A673 (cell line): ENCODE measurements around the gene ZNF565. TPM values are rescaled to one million over a fixed set of nuclear protein-coding genes. Genes with fewer than 3 reads are reported as not detected.
A peak's percentile ranks its signal among the peaks of the same experiment; 100 is the strongest.

Source experiments
- BruUV-seq: library from RNA; stranded (reverse); fragments of 400-500 nt; replicated peaks from 2 replicates; lab custom pipeline; 2021; lab: Mats Ljungman, UMichigan
- CTCF ChIA-PET: fragments of 300-600 bp; sonication (Branson Sonifier 250); formaldehyde crosslinking; loops from one replicate; lab custom pipeline; 2022; ENCODE audit warnings: antibody characterized with exemption; lab: Charles Lee
- POLR2A ChIA-PET: fragments of 300-600 bp; sonication (Branson Sonifier 250); formaldehyde crosslinking; loops from one replicate; lab custom pipeline; 2022; ENCODE audit warnings: antibody characterized with exemption; ENCODE audit not compliant: low non-redundant PET; lab: Charles Lee
- DNase-seq: peaks from one replicate; pipeline ENCODE4 v3.0.0-alpha.2; 2015; ENCODE audit warnings: low spot score
- H3K27ac ChIP-seq: fragments of 200-600 bp; sonication (generic); 2 replicates; pipeline ENCODE4 v1.5.1; 2016; ENCODE audit warnings: mixed run types, low read depth, mild to moderate bottlenecking, mixed read lengths, antibody characterized with exemption, low read length; ENCODE audit not compliant: poor library complexity, severe bottlenecking
- H3K27me3 ChIP-seq: fragments of 200-600 bp; sonication (generic); replicated peaks from 2 replicates; pipeline ENCODE4 v1.6.1; 2017; ENCODE audit warnings: mixed run types, low read depth, mild to moderate bottlenecking, mixed read lengths, antibody characterized with exemption, low read length; ENCODE audit not compliant: insufficient read depth, poor library complexity
- H3K36me3 ChIP-seq: fragments of 200-600 bp; sonication (generic); 2 replicates; pipeline ENCODE4 v1.6.1; 2016; ENCODE audit warnings: mixed run types, mild to moderate bottlenecking, mixed read lengths, antibody characterized with exemption, low read length; ENCODE audit not compliant: insufficient read depth, poor library complexity, severe bottlenecking
- H3K4me1 ChIP-seq: fragments of 200-600 bp; sonication (generic); 2 replicates; pipeline ENCODE4 v1.6.1; 2017; ENCODE audit warnings: mixed run types, mild to moderate bottlenecking, mixed read lengths, antibody characterized with exemption, low read length; ENCODE audit not compliant: insufficient read depth, poor library complexity, severe bottlenecking
- H3K4me3 ChIP-seq: fragments of 200-600 bp; sonication (generic); 2 replicates; pipeline ENCODE4 v1.5.1; 2016; ENCODE audit warnings: low read depth, mixed run types, mild to moderate bottlenecking, mixed read lengths, low read length; ENCODE audit not compliant: poor library complexity, severe bottlenecking
- H3K9me3 ChIP-seq: fragments of 200-600 bp; sonication (generic); 2 replicates; pipeline ENCODE4 v1.6.1; 2016; ENCODE audit warnings: mixed run types, low read depth, mild to moderate bottlenecking, mixed read lengths, antibody characterized with exemption, low read length; ENCODE audit not compliant: poor library complexity, severe bottlenecking
- CTCF ChIP-seq: fragments of 300-800, 200-600 bp; sonication (generic); conservative IDR thresholded peaks from 2 replicates; pipeline ENCODE4 v1.5.1; 2017; ENCODE audit warnings: low read depth, mild to moderate bottlenecking, antibody characterized with exemption, low read length, moderate library complexity, mixed read lengths
- EZH2 ChIP-seq: fragments of 200-600 bp; sonication (generic); IDR thresholded peaks from 2 replicates; pipeline ENCODE4 v1.6.1; 2017; ENCODE audit warnings: borderline replicate concordance, low read depth, mild to moderate bottlenecking, mixed read lengths, antibody characterized with exemption, low read length; ENCODE audit not compliant: poor library complexity, severe bottlenecking
- intact Hi-C: fragments of 100-400 bp; cut with micrococcal nuclease; formaldehyde crosslinking; loops from one replicate; pipeline ENCODE4 v1.10.0; 2022; ENCODE audit not compliant: unreplicated experiment
- total RNA-seq: library from RNA; stranded (reverse); gene quantifications from 2 replicates; pipeline ENCODE4 v1.2.3, GENCODE V29; 2021

ZNF565 gene
- total RNA-seq, 1 experiment from 2014 or later, result 7.2 TPM

- Histone ChIP-seq H3K27me3 (no peaks in the 10 kb centered on the region), H3K9me3 (no peaks in the 10 kb centered on the region), H3K27ac (no peak overlapping the region), H3K36me3 (peaks cover 48% of the 10 kb centered on the region), H3K4me1 (no peaks in the 10 kb centered on the region), H3K4me3 (no peak overlapping the region)
- no peak for DNase-seq
- TF ChIP-seq CTCF (no peak), EZH2 (no peak)
- intact Hi-C loops, result no loop called here
- CTCF ChIA-PET, result no interaction called here
- TSS peak; percentile 83 for BruUV-seq
- POLR2A ChIA-PET, result no interaction called here
Observed at GRCh38 chr19:36149673-36150406, 64.6 kb downstream of the ZNF565 start.

GRCh38 chr19:36144624-36145023 lies 69.8 kb downstream of the ZNF565 start:
- Histone ChIP-seq H3K4me3 (no peak overlapping the region), H3K27ac (no peak overlapping the region), H3K36me3 (peaks cover 54% of the 10 kb centered on the region), H3K9me3 (no peaks in the 10 kb centered on the region), H3K4me1 (peaks cover 7% of the 10 kb centered on the region), H3K27me3 (no peaks in the 10 kb centered on the region)
- BruUV-seq, result no TSS peak
- ChIA-PET POLR2A (no interaction called here), CTCF (no interaction called here)
- intact Hi-C loops, result no loop called here
- no peak for DNase-seq
- no peak for TF ChIP-seq CTCF
- TF ChIP-seq EZH2, result no peak

- H3K9me3 ChIP-seq, result no peaks in the 10 kb centered on the region
- intact Hi-C loops, result no loop called here
- no peak overlapping the region for H3K4me3 ChIP-seq
- H3K27ac ChIP-seq, result no peak overlapping the region
- no peak for DNase-seq
- ChIA-PET POLR2A (no interaction called here), CTCF (no interaction called here)
- H3K27me3 ChIP-seq, result no peaks in the 10 kb centered on the region
- H3K4me1 ChIP-seq, result peaks cover 10% of the 10 kb centered on the region
- no peak for TF ChIP-seq EZH2
- no peak for TF ChIP-seq CTCF
- H3K36me3 ChIP-seq, result peaks cover 40% of the 10 kb centered on the region
- no TSS peak for BruUV-seq
Observed at GRCh38 chr19:36142496-36142895, 72.0 kb downstream of the ZNF565 start.
